ACC112 (cell line): ENCODE data around the gene TMEM115.
A peak's percentile ranks its signal among the peaks of the same experiment; 100 is the strongest.

ENCODE experiments used
- H2AFZ ChIP-seq: fragments of 200-600 bp; sonication (generic); one replicate; pipeline ENCODE4 v1.6.0; 2017; ENCODE audit warnings: antibody characterized with exemption, low read length; ENCODE audit not compliant: unreplicated experiment
- H3K27ac ChIP-seq: fragments of 200-600 bp; sonication (generic); 2 replicates; pipeline ENCODE4 v1.5.1; 2014; ENCODE audit warnings: low read depth, mild to moderate bottlenecking, antibody characterized with exemption, low read length, moderate library complexity
- H3K27me3 ChIP-seq: fragments of 200-600 bp; sonication (generic); 2 replicates; pipeline ENCODE4 v1.6.1; 2014; ENCODE audit warnings: mild to moderate bottlenecking, antibody characterized with exemption, low read length, moderate library complexity, mixed read lengths; ENCODE audit not compliant: insufficient read depth
- H3K36me3 ChIP-seq: fragments of 200-600 bp; sonication (generic); 2 replicates; pipeline ENCODE4 v1.6.1; 2016; ENCODE audit warnings: mild to moderate bottlenecking, antibody characterized with exemption, low read length, moderate library complexity, mixed read lengths; ENCODE audit not compliant: insufficient read depth
- H3K4me1 ChIP-seq: fragments of 200-600 bp; sonication (generic); one replicate; pipeline ENCODE4 v1.6.1; 2016; ENCODE audit warnings: low read length, mixed read lengths; ENCODE audit not compliant: insufficient read depth, unreplicated experiment, control insufficient read depth
- H3K4me3 ChIP-seq: fragments of 200-600 bp; sonication (generic); 2 replicates; pipeline ENCODE4 v1.5.1; 2014; ENCODE audit warnings: mild to moderate bottlenecking, low read depth, low read length
- H3K79me2 ChIP-seq: fragments of 200-600 bp; sonication (generic); one replicate; pipeline ENCODE4 v1.6.0; 2016; ENCODE audit warnings: low read length; ENCODE audit not compliant: control insufficient read depth, unreplicated experiment, insufficient read depth

The TMEM115 gene

GRCh38 chr3:50352781-50353180 is 6.5 kb downstream of the TMEM115 start:
- peak overlapping the region; percentile 21 for H3K27ac ChIP-seq
- peaks cover 37% of the 10 kb centered on the region for H3K4me1 ChIP-seq
- no peak overlapping the region for H3K4me3 ChIP-seq
- no peaks in the 10 kb centered on the region for H3K27me3 ChIP-seq
- no peaks in the 10 kb centered on the region for H3K36me3 ChIP-seq
- no peak overlapping the region for H2AFZ ChIP-seq
- H3K79me2 ChIP-seq = peaks cover 56% of the 10 kb centered on the region

GRCh38 chr3:50351323-50351697 is 8.0 kb downstream of the TMEM115 start:
- Histone ChIP-seq H3K79me2 (peaks cover 41% of the 10 kb centered on the region), H3K36me3 (no peaks in the 10 kb centered on the region), H3K4me3 (peak overlapping the region; percentile 98), H3K27me3 (no peaks in the 10 kb centered on the region), H3K27ac (0 out of 2 replicates have a peak overlapping the region, but pooled peaks have one; percentile 81), H2AFZ (no peak overlapping the region), H3K4me1 (peaks cover 22% of the 10 kb centered on the region)

GRCh38 chr3:50350527-50351322 is 8.6 kb downstream of the TMEM115 start, which contains the start of the genes CYB561D2 and NPRL2:
TSS of gene CYB561D2 (plus strand) at chr3:50350862. CDS start at chr3:50351434, 572 bp downstream.
TSS of gene NPRL2 (minus strand) at chr3:50350775. CDS start at chr3:50350652, 123 bp downstream.
- H3K36me3 ChIP-seq = no peaks in the 10 kb centered on the region
- H3K79me2 ChIP-seq = peaks cover 35% of the 10 kb centered on the region
- H2AFZ ChIP-seq = peak within 1 kb of the TSS; percentile 79
- no peaks in the 10 kb centered on the region for H3K27me3 ChIP-seq
- H3K4me3 ChIP-seq = peak within 1 kb of the TSS; percentile 98
- H3K4me1 ChIP-seq = peaks cover 16% of the 10 kb centered on the region
- H3K27ac ChIP-seq = peak within 1 kb of the TSS; percentile 81

DNA sequence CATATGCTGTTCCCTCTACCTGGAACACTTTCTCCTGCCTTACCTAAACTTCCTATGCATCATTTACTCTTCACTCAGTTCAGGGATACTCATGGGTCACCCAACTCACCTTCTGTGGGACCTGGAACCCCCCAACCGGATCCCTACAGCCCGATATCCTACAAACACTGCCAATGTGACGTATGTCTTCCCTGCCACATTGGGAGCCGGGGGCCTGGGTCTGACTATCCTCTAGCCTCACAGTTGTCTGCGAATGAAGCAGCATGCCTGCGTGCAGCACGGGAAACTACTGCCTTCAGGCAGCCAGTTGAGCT is 9.2 kb downstream of the TMEM115 start:
- peaks cover 30% of the 10 kb centered on the region for H3K79me2 ChIP-seq
- H2AFZ ChIP-seq = peak overlapping the region; percentile 79
- peak overlapping the region; percentile 30; the same call in 1 of the 2 replicates for H3K27ac ChIP-seq
- H3K27me3 ChIP-seq = no peaks in the 10 kb centered on the region
- H3K4me3 ChIP-seq = peak overlapping the region; percentile 98
- no peaks in the 10 kb centered on the region for H3K36me3 ChIP-seq
- H3K4me1 ChIP-seq = peaks cover 14% of the 10 kb centered on the region

DNA sequence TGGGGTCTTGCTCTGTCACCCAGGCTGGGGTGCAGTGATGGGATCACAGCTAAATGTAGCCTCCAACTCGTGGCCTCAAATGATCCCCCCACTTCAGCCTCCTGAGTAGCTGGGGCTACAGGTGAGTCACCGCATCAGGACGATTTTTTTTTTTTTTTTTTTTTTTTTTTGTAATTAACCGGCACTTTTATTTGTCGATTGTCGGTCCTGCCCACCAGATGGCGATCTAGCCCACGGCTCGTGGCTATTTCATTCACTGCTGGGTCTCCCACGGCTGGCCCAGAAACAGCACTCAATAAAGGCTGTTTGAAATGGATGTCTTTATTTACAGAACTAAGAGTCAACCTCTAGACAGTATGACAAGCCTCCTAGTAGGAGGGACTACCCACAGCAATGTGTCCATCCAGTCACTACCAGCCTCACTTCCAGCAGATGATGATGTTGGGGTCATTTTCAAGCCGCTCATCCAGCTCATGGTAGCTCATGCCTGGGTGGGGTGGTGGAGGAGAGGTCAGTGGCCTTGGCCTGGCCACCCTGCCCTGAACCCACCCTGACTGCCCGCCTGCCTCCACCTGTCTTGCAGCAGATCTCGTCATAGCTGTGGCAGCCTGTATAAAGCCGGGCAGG is 12.0 kb downstream of the TMEM115 start:
- Histone ChIP-seq H2AFZ (no peak overlapping the region), H3K27me3 (no peaks in the 10 kb centered on the region), H3K36me3 (no peaks in the 10 kb centered on the region), H3K4me3 (no peak overlapping the region), H3K27ac (no peak overlapping the region), H3K4me1 (peaks cover 14% of the 10 kb centered on the region), H3K79me2 (peaks cover 18% of the 10 kb centered on the region)

DNA sequence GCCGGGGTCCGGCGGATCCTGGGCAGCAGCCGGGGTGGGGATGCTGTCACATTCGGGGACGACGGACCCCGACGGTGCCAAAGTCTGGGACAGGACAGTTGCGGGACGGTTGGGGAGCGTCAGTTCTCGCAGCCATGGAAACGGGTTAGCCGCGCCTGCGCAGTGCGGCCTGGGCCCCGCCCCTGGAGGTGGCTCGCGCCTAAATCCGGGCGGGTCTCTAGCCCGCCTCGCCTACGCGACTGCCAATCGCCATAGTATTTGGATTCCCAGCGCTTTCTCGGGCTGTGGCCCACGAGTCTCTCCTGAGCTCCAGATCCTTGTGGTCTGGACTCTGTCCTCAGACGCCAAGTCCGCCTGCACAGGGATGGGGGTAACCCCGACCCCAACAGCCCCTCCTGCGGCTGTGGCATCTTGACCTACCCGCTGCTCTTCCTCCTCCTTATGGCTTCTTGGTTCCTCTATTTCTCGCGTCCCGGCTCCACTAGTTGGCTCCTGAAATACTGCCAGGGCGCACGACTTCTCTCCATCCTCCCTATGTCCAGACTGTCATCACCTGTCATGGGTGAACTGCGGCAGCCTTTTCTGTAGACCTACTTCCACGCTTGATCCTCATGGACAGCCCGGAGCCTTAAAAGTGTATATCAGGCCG is 13.6 kb downstream of the TMEM115 start, which contains the start of gene ZMYND10:
TSS of gene ZMYND10 (minus strand) at position 147 of the 649 bp plus-strand sequence. CDS start 153 bp downstream, outside the sequence.
- Histone ChIP-seq H2AFZ (peak within 1 kb of the TSS; percentile 83), H3K4me3 (peak within 1 kb of the TSS; percentile 70), H3K27ac (no peak within 1 kb of the TSS), H3K27me3 (no peaks in the 10 kb centered on the region), H3K36me3 (no peaks in the 10 kb centered on the region), H3K79me2 (peaks cover 10% of the 10 kb centered on the region), H3K4me1 (peaks cover 9% of the 10 kb centered on the region)

DNA sequence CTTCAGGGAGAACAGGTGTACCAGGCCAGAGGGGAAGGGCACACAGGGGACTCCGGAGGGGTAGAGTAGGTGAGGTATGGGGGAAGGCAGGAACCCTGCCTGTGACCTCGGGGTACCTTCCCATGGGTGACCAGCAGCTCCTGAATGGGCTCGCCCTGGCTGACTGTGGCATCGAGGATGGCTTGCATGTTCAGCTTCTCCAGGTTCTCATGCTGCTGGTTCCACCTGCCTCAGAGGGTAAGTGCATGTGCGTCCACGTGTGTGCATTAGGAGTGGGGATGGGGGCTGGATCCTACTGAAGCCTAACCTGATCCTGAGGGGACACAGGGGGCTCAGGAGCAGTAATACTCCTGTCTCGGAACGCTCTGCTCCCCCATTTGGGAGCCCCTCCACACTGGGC is 14.3 kb downstream of the TMEM115 start:
- no peaks in the 10 kb centered on the region for H3K27me3 ChIP-seq
- peaks cover 9% of the 10 kb centered on the region for H3K4me1 ChIP-seq
- no peak overlapping the region for H3K27ac ChIP-seq
- peak overlapping the region; percentile 70 for H3K4me3 ChIP-seq
- H2AFZ ChIP-seq = no peak overlapping the region
- H3K79me2 ChIP-seq = peaks cover 13% of the 10 kb centered on the region
- no peaks in the 10 kb centered on the region for H3K36me3 ChIP-seq

DNA sequence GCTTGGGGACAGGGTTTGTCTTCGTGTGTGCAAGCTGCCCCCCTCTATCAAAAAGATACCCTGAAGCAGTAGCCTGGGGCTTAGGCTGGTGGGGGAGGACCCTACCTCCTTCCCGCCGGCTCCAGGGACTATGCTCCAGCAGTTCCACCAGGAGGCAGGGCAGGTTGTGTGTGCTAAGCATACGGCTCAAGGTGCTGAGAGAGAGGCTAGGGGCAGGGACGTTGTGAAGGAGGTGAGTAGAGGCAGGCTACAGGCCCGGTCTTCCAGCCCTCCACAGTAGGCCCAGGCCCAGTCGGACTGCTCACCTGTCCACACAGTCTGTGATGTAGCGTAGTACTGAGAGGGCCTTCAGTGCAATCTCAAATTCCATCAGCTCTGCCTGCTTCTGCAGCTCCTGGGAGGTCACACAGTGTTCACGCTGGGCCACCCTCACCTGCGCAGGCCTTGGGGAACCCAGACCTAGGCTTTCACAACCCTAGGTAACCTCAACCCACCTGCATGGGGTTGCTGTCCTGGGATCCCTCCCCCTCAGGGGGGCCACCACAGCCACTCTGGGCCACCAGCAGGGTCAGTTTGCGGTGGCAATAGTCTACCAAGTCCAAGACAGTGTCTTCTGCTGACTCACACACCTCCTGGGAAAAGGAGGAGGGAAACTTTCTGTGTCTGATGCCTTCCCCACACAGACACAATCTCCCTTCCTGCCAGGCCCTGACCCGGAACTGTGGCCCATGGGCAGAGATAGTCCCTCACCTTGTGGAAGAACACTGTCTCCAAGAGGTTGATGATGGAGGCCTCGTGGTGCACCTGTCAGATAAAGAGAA is 16.3 kb downstream of the TMEM115 start:
- Histone ChIP-seq H2AFZ (no peak overlapping the region), H3K4me1 (peaks cover 19% of the 10 kb centered on the region), H3K27me3 (no peaks in the 10 kb centered on the region), H3K27ac (no peak overlapping the region), H3K36me3 (no peaks in the 10 kb centered on the region), H3K4me3 (no peak overlapping the region), H3K79me2 (peaks cover 24% of the 10 kb centered on the region)

DNA sequence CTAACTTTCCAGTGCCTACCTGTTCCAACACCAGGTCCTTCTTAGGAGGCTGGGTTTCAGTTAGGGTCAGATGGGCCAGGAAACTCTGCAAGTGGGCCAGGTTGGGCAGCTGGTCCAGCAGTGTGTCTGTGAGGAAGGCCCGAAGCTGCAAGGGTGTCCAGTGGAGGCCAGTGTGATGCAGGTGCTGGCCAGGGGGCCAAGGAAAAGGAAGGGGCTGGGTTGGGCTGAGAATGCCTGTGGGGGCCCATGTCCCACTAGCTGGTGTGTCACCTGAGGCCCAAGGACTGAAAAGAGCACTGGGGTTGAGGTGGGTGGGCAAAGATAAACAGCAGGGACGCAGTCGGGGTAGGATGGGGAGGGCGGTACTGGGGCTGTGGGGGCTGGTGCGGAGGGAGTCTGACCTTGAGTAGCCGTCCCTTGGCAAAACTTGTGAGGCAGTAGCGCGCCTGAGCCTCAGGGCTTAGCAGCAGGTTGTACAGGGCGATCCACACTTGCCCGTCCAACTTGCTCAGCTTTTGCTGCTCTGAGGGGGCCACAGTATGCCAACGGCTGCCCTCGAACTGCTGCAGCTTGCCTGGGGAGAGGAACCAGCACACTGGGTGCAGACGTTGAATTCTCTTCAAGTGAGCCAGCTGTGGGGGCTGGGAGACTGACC is 17.2 kb downstream of the TMEM115 start:
- H3K27ac ChIP-seq = no peak overlapping the region
- H3K4me3 ChIP-seq = peak overlapping the region; percentile 94
- no peaks in the 10 kb centered on the region for H3K27me3 ChIP-seq
- no peaks in the 10 kb centered on the region for H3K36me3 ChIP-seq
- H3K79me2 ChIP-seq = peaks cover 29% of the 10 kb centered on the region
- H2AFZ ChIP-seq = no peak overlapping the region
- H3K4me1 ChIP-seq = peaks cover 19% of the 10 kb centered on the region

DNA sequence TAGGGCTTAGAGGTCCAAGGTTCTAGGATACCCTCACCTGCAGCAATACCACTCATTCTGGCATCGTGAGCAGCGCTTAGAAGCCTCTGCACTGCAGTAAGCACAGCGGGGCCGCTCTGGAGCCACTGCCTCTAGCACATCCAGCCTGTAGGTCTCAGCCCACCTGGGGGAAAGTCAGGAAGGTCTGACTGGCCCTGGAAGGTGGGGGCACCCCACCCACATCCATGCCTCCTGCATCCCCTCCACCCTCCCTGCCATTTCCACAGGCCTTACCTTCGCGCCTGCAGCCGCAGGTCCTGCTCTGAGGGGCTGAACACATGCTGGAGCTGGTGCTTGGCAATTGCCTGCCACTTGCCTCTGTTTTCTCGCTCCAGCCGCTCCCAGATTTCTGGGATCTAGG is 17.8 kb downstream of the TMEM115 start:
- Histone ChIP-seq H3K27me3 (no peaks in the 10 kb centered on the region), H3K4me3 (peak overlapping the region; percentile 94), H3K79me2 (peaks cover 33% of the 10 kb centered on the region), H3K36me3 (no peaks in the 10 kb centered on the region), H3K27ac (no peak overlapping the region), H3K4me1 (peaks cover 19% of the 10 kb centered on the region), H2AFZ (no peak overlapping the region)
